ENCODE data around the gene UBE2Z. TPM values are rescaled to one million over a fixed set of nuclear protein-coding genes. Genes with fewer than 3 reads are reported as not detected.

UBE2Z gene
- total and polyA plus RNA-seq, 9 of the 15 experiments (the other 6 are each of a cell fraction or from before 2014, with no cell fraction given): 11.8 to 89.0 (median 38.2) TPM

DNA sequence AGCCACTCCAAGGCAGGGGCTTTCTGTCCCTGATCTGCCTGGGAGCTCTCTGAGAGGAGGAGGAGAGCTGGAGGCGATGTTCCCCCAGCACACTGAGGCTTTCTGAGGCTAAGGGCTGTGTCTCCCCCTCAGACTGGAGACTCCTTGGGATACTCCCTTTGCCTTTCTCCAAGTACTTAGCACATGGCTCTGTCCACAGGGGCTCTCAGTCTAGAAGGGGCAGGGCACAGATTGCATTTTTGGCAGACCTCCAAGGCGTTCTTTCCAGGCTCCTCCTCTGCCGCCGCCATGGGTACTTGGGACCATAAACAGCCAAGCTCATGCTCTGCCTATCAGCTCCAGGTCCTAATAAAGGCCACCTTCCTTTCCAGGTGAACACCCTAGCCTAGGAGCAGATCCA lies 62.0 kb downstream of the UBE2Z start (continued):
- TF ChIP-seq ZBTB7A (IDR thresholded peaks at IDR 0.05; ENCODE audit: borderline replicate concordance, control insufficient read depth, low read depth, low read length): peak; percentile 28; the same call in 1 of the 2 replicates
- no peak for TF ChIP-seq ARHGAP35 (IDR thresholded peaks at IDR 0.05; ENCODE audit: partially characterized antibody)
- TF ChIP-seq, protein P1, sequence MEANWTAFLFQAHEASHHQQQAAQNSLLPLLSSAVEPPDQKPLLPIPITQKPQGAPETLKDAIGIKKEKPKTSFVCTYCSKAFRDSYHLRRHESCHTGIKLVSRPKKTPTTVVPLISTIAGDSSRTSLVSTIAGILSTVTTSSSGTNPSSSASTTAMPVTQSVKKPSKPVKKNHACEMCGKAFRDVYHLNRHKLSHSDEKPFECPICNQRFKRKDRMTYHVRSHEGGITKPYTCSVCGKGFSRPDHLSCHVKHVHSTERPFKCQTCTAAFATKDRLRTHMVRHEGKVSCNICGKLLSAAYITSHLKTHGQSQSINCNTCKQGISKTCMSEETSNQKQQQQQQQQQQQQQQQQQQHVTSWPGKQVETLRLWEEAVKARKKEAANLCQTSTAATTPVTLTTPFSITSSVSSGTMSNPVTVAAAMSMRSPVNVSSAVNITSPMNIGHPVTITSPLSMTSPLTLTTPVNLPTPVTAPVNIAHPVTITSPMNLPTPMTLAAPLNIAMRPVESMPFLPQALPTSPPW (CRISPR knock-in tag; IDR thresholded peaks at IDR 0.05): no peak
- TF ChIP-seq GABPB1 (CRISPR knock-in tag; IDR thresholded peaks at IDR 0.05): no peak
- no peak for TF ChIP-seq NCOA4 (IDR thresholded peaks at IDR 0.05; ENCODE audit: partially characterized antibody)

DNA sequence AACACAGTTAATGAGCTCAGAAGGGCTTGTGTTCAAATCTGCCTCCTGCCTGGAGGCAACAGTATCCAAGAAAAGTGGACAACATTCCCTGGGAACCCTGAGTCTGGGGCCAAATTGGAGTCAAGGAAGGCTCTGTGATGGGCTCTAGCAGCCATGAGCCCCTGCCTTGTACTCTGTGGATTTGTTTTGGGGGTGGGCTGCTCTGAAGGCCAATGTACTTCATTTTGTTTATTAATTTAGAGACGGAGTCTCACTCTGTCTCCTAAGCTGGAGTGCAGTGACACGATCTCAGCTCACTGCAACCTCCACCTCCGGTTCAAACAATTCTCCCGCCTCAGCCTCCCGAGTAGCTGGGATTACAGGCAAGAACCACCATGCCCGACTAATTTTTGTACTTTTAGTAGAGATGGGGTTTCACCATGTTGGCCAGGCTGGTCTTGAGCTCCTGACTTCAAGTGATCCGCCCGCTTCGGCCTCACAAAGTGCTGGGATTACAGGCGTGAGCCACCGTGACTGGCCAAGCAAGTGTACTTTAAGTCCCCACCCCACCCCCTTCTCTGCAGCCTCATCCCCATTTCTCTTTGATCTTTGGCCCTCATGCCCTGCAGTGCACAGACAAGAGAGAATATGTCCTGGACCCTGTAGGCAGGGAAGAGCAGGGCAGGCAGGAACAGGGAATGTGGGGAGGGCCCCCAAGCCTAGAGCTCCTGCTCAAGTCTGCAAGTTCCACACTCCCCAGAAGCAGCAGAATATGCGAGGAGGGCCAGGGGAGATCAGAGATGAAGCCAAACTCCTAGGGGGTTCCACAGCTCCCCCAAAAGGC lies 62.9 kb downstream of the UBE2Z start:
- peak overlapping the region; percentile 40; the same call in 1 of the 2 replicates for H3K4me2 ChIP-seq (ENCODE audit: insufficient read depth, low read length)
- peak overlapping the region; percentile 42 to 43; a peak in 2 of 4 replicates for H3K9ac ChIP-seq (ENCODE audit: insufficient read depth in 1 of 2, low read depth in 2 of 2, low read length in 2 of 2)
- CTCF ChIA-PET (ENCODE audit: low intra/inter-chr PET ratio): no interaction called here

More for the DNA sequence above, 62.9 kb downstream of the UBE2Z start:
- Histone ChIP-seq H3K9me3 (replicated peaks; ENCODE audit: control insufficient read depth, insufficient read depth, low read depth, low read length) (no peaks in the 10 kb centered on the region), H3K27ac (ENCODE audit: extremely low read depth, low read depth, low read length) (peak overlapping the region; percentile 84; the same call in 2 of the 3 replicates), H3K4me3 (no peak overlapping the region), H2AFZ (ENCODE audit: low read depth, low read length) (peak overlapping the region; percentile 94), H4K20me1 (replicated peaks; ENCODE audit: control insufficient read depth, insufficient read depth, low read length) (no peaks in the 10 kb centered on the region), H3K27me3 (ENCODE audit: control insufficient read depth in 2 of 2, insufficient read depth in 2 of 2, low read length in 2 of 2) (no peaks in the 10 kb centered on the region), H3K4me1 (replicated peaks in 1 of 2; ENCODE audit: control insufficient read depth in 2 of 2, insufficient read depth in 2 of 2, low read length in 2 of 2) (peaks cover 34 to 37% of the 10 kb centered on the region in 2 experiments), H3K36me3 (ENCODE audit: control insufficient read depth, insufficient read depth, low read length) (no peaks in the 10 kb centered on the region), H3K79me2 (ENCODE audit: control insufficient read depth, insufficient read depth, low read length) (no peaks in the 10 kb centered on the region), H3K9me1 (ENCODE audit: control insufficient read depth, insufficient read depth, low read length) (no peaks in the 10 kb centered on the region)
- peak; percentile 76; the same call in 1 of the 2 replicates for TF ChIP-seq LEF1 (IDR thresholded peaks at IDR 0.05)
- no peak for TF ChIP-seq MTA3 (IDR thresholded peaks at IDR 0.05; ENCODE audit: borderline replicate concordance)
- FAIRE-seq: no peak
- intact Hi-C loops (cut with micrococcal nuclease) (no loop called here), in situ Hi-C loops (cut with MboI) (no loop called here)
- POLR2A ChIA-PET: interaction anchor here (1.3 to 3.7 kb wide), 5 partner anchors 10 to 78 kb away, joined by 5 to 31 read pairs (median 7); partner anchors contain the start of gene ATP5MC1
- 59% methylated on average over 12 of the region's 12 CpGs for WGBS (ENCODE audit: insufficient coverage, low coverage, missing lambda C conversion rate)
- peak; percentile 19 to 47 (median 38) for DNase-seq (ENCODE audit: extremely low read depth in 1 of 4, low spot score in 3 of 4)
- no TSS peak for BruUV-seq (replicated peaks)
- ATAC-seq: peak; percentile 5; the same call in 1 of the 3 replicates
